ENCODE measurements around the gene ANKRD42.

The ANKRD42 gene

DNA sequence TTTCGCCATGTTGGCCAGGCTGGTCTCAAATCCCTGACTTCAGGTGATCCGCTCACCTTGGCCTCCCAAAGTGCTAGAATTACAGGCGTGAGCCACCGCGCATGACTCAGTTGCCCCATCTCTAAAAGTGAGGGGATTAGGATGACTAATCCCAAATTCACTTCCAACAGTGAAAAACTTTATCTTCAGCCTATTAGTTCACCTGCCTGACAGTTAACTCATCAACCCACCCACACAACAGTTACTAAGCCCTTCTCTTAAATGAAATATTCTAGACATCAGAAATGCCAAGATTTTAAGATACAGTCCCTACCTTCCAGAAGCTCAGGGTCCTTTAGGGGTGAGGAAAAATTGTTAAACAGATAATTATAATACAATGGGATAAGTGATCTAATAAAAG lies 2.0 kb upstream of the ANKRD42 start:
- H3K27ac ChIP-seq: no peak overlapping the region
- peaks cover 19% of the 10 kb centered on the region for H3K79me2 ChIP-seq (ENCODE audit: insufficient read depth, low read depth)
- no peak overlapping the region for H2AFZ ChIP-seq (ENCODE audit: low read depth)
- H3K36me3 ChIP-seq (ENCODE audit: insufficient read depth): 0 out of 2 replicates have a peak, but pooled peaks cover 4% of the 10 kb centered on the region
- TF ChIP-seq, protein P1, sequence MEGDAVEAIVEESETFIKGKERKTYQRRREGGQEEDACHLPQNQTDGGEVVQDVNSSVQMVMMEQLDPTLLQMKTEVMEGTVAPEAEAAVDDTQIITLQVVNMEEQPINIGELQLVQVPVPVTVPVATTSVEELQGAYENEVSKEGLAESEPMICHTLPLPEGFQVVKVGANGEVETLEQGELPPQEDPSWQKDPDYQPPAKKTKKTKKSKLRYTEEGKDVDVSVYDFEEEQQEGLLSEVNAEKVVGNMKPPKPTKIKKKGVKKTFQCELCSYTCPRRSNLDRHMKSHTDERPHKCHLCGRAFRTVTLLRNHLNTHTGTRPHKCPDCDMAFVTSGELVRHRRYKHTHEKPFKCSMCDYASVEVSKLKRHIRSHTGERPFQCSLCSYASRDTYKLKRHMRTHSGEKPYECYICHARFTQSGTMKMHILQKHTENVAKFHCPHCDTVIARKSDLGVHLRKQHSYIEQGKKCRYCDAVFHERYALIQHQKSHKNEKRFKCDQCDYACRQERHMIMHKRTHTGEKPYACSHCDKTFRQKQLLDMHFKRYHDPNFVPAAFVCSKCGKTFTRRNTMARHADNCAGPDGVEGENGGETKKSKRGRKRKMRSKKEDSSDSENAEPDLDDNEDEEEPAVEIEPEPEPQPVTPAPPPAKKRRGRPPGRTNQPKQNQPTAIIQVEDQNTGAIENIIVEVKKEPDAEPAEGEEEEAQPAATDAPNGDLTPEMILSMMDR (conservative IDR thresholded peaks at IDR 0.05; ENCODE audit: low read depth, low read length): no peak
- H3K27me3 ChIP-seq (ENCODE audit: insufficient read depth, low read depth): no peaks in the 10 kb centered on the region
- H3K4me3 ChIP-seq (IDR thresholded peaks at IDR 0.05; ENCODE audit: insufficient read depth, low read depth, low read length): no peak overlapping the region
- no peak overlapping the region for H3K9ac ChIP-seq
- H3K4me1 ChIP-seq (ENCODE audit: low read depth, poor library complexity, severe bottlenecking): peaks cover 18% of the 10 kb centered on the region
- H4K20me1 ChIP-seq (ENCODE audit: insufficient read depth): no peaks in the 10 kb centered on the region
- no peak overlapping the region for H3K4me2 ChIP-seq

DNA sequence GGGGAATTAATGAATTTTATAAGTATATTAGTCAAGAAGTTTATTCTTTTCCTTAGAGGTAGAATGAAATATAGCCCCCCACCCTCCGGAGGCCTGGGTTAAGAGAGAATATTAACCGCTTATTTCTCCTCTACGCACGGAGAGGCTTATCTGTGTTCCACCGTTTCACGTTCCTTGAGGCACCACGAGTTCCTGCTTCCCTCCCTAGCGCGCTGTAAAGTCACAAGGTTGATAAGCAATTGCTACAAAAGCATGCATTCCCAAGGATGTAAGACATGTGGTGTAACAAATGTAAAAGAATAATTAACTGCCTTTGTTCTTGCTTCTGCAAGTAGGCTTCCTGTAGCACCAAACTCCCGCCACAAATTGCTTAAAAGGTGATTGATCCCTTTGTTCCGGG lies 1.5 kb upstream of the ANKRD42 start:
- no peak overlapping the region for H3K9ac ChIP-seq
- no peak overlapping the region for H3K4me3 ChIP-seq (IDR thresholded peaks at IDR 0.05; ENCODE audit: insufficient read depth, low read depth, low read length)
- TF ChIP-seq, protein P1 (conservative IDR thresholded peaks at IDR 0.05; ENCODE audit: low read depth, low read length): no peak

DNA sequence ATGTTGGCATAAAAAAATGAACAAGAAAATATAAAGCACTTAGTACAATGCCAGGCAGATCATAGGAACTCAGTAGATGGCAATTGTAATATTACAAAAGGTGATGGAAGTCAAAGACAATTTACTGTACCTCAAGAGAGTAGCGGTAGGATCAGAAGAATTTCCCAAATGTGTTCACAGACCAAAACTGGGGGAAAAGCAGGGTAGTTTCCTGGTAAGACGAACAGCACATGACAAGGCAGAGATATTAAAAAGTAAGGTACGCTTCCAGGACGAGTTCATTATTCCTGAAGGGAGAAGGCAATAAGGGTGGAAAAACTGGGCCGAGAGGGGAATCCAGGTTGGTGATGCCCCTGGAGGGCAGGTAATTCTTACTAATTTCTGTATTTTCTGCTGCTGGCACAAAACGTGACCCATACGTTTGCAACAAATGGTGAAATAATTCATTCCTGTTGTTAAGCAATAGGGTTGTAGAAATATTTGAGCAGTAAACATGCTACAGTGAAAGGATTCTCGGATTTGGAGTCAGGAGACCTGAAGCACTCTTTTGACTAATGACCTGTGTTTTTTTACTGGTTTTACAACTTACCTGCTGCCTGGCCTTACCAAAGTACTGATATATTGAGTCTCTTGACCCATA lies 786 bp upstream of the ANKRD42 start:
- peaks cover 18% of the 10 kb centered on the region for H3K4me1 ChIP-seq (ENCODE audit: low read depth, poor library complexity, severe bottlenecking)
- H2AFZ ChIP-seq (ENCODE audit: low read depth): peak overlapping the region; percentile 90
- 0 out of 2 replicates have a peak, but pooled peaks cover 4% of the 10 kb centered on the region for H3K36me3 ChIP-seq (ENCODE audit: insufficient read depth)
- no peaks in the 10 kb centered on the region for H3K27me3 ChIP-seq (ENCODE audit: insufficient read depth, low read depth)
- peak overlapping the region; percentile 62 for H3K9ac ChIP-seq
- H3K27ac ChIP-seq: peak overlapping the region; percentile 58
- H4K20me1 ChIP-seq (ENCODE audit: insufficient read depth): no peaks in the 10 kb centered on the region
- H3K4me2 ChIP-seq: peak overlapping the region; percentile 88
- TF ChIP-seq, protein P1 (conservative IDR thresholded peaks at IDR 0.05; ENCODE audit: low read depth, low read length): no peak
- H3K4me3 ChIP-seq (IDR thresholded peaks at IDR 0.05; ENCODE audit: insufficient read depth, low read depth, low read length): peak overlapping the region; percentile 67
- peaks cover 19% of the 10 kb centered on the region for H3K79me2 ChIP-seq (ENCODE audit: insufficient read depth, low read depth)

More for the DNA sequence above, 1.5 kb upstream of the ANKRD42 start:
- no peaks in the 10 kb centered on the region for H4K20me1 ChIP-seq (ENCODE audit: insufficient read depth)
- H2AFZ ChIP-seq (ENCODE audit: low read depth): no peak overlapping the region
- no peaks in the 10 kb centered on the region for H3K27me3 ChIP-seq (ENCODE audit: insufficient read depth, low read depth)
- H3K27ac ChIP-seq: no peak overlapping the region
- H3K4me2 ChIP-seq: peak overlapping the region; percentile 88
- peaks cover 19% of the 10 kb centered on the region for H3K79me2 ChIP-seq (ENCODE audit: insufficient read depth, low read depth)
- peaks cover 18% of the 10 kb centered on the region for H3K4me1 ChIP-seq (ENCODE audit: low read depth, poor library complexity, severe bottlenecking)
- H3K36me3 ChIP-seq (ENCODE audit: insufficient read depth): 0 out of 2 replicates have a peak, but pooled peaks cover 4% of the 10 kb centered on the region

DNA sequence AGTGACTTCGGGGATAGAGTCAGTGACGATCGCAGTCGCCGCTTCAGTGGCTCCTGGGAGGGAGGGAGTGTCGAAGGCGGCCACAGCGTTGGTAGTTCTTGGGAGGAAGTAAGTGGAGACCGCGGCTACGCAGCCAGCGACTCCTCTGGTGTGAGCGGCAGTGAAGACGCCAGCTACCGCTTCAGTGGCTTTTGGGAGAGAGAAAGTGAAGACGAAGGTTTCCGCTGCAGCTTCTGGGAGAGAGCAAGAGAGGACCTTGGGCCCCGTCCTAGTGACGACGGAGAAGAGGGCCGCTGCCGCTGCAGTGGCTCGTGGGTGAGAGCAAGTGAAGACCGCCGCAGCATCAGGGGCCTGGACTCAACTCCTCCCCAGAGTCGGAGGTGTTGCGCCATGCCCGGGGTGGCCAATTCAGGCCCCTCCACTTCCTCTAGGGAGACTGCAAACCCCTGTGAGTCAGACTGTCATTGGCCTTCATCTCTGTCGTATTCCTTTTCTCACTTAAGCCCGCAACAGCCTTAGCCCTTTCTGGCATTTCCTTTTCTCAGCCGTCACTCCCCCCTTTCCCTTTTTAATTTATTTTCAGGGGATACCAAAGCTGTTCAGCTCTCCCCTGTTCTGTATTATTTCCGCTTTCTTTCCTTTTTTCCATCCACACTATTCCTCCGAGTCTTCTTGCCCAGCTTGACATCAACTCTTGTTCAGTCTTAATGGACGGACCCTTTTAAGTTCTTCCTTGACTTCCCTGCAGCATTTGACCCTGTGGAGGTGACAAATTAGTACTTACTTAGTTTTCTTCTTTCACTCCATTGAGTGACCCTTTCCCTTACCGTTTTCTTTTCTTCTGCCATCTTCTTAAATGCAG lies 1.0 kb downstream of the ANKRD42 start:
- H4K20me1 ChIP-seq (ENCODE audit: insufficient read depth): no peaks in the 10 kb centered on the region
- H3K36me3 ChIP-seq (ENCODE audit: insufficient read depth): 0 out of 2 replicates have a peak, but pooled peaks cover 4% of the 10 kb centered on the region
- H3K4me2 ChIP-seq: peak overlapping the region; percentile 88
- H3K79me2 ChIP-seq (ENCODE audit: insufficient read depth, low read depth): peaks cover 19% of the 10 kb centered on the region
- no peaks in the 10 kb centered on the region for H3K27me3 ChIP-seq (ENCODE audit: insufficient read depth, low read depth)
- TF ChIP-seq, protein P1 (conservative IDR thresholded peaks at IDR 0.05; ENCODE audit: low read depth, low read length): no peak
- peak overlapping the region; percentile 58 for H3K27ac ChIP-seq
- peak overlapping the region; percentile 90 for H2AFZ ChIP-seq (ENCODE audit: low read depth)
- no peak overlapping the region for H3K4me3 ChIP-seq (IDR thresholded peaks at IDR 0.05; ENCODE audit: insufficient read depth, low read depth, low read length)
- H3K9ac ChIP-seq: peak overlapping the region; percentile 62; the same call in 1 of the 2 replicates
- peaks cover 18% of the 10 kb centered on the region for H3K4me1 ChIP-seq (ENCODE audit: low read depth, poor library complexity, severe bottlenecking)

Measured in KMS-11 (cell line).